Aortic smooth muscle cell (primary cell): ENCODE results near the gene SLC22A2. TPM values are rescaled to one million over a fixed set of nuclear protein-coding genes. Genes with fewer than 3 reads are reported as not detected.

Source experiments
- total RNA-seq: library from RNA; depleted of rRNA; stranded (reverse); fragments of >200 nt; gene quantifications from 2 replicates; pipeline ENCODE4 v1.2.3, GENCODE V29; 2014

Gene SLC22A2
- 0.13 TPM in 1 of 2 replicates, not detected in the other for total RNA-seq

GRCh38 chr6:160258346-160259142, at the start of gene SLC22A2:
TSS of gene SLC22A2 (minus strand) at chr6:160258821. CDS start at chr6:160258757, 64 bp downstream.

Other genes with a start within 250 kb of the SLC22A2 start
- gene SLC22A1, start 137.0 kb downstream of the SLC22A2 start, total RNA-seq, result 0.53 and 0.75 TPM in 2 replicates
- gene SLC22A3, start 89.6 kb upstream of the SLC22A2 start, total RNA-seq, result 0.92 and 3.4 TPM in 2 replicates